DMS114 treated with DMSO at 0.1 percent for 48 hours (cell line): ENCODE measurements around the gene PCDHGC4.

Experiments
- DNase-seq: peaks from one replicate; lab custom pipeline; 2025; ENCODE audit not compliant: unreplicated experiment; lab: John Stamatoyannopoulos, UW

The PCDHGC4 gene

GRCh38 chr5:141512390-141512910, 27.6 kb downstream of the PCDHGC4 start:
- DNase-seq = peak; percentile 59

GRCh38 chr5:141512911-141513626, 28.2 kb downstream of the PCDHGC4 start:
- DNase-seq = peak; percentile 26

GRCh38 chr5:141513627-141514329, 28.9 kb downstream of the PCDHGC4 start:
- DNase-seq = peak; percentile 68

- no peak for DNase-seq
These were observed 29.7 kb downstream of the PCDHGC4 start for GRCh38 chr5:141514330-141515133.

- no peak for DNase-seq
These were observed 30.3 kb downstream of the PCDHGC4 start for GRCh38 chr5:141515141-141515540.

- no peak for DNase-seq
These were observed 31.3 kb downstream of the PCDHGC4 start for GRCh38 chr5:141515946-141516671.

- DNase-seq = no peak
These were observed 31.8 kb downstream of the PCDHGC4 start for GRCh38 chr5:141516672-141517025.

- no peak for DNase-seq
These were observed 32.5 kb downstream of the PCDHGC4 start for GRCh38 chr5:141517312-141517711.

GRCh38 chr5:141517880-141518617, 33.2 kb downstream of the PCDHGC4 start:
- DNase-seq = no peak

GRCh38 chr5:141518618-141519015, 33.8 kb downstream of the PCDHGC4 start:
- no peak for DNase-seq

GRCh38 chr5:141519605-141520565, 35.1 kb downstream of the PCDHGC4 start:
- no peak for DNase-seq

- no peak for DNase-seq
These were observed 36.5 kb downstream of the PCDHGC4 start for GRCh38 chr5:141521244-141521781.

- DNase-seq = no peak
These were observed 37.5 kb downstream of the PCDHGC4 start for GRCh38 chr5:141522301-141522700.

- DNase-seq = no peak
These were observed 39.2 kb downstream of the PCDHGC4 start for GRCh38 chr5:141523991-141524390.

GRCh38 chr5:141524604-141525597, 40.1 kb downstream of the PCDHGC4 start:
- peak; percentile 82 for DNase-seq

- no peak for DNase-seq
These were observed 40.8 kb downstream of the PCDHGC4 start for GRCh38 chr5:141525653-141526052.

- DNase-seq = no peak
These were observed 42.6 kb downstream of the PCDHGC4 start for GRCh38 chr5:141527426-141527825.
